ENCODE data around the gene TGFB1I1.

GRCh38 chr16:31438414-31438813 is 33.5 kb upstream of the TGFB1I1 start:
- TF ChIP-seq TCF7L2 (IDR thresholded peaks at IDR 0.05; ENCODE audit: low read depth, low read length) (no peak), CTCF (CRISPR knock-in tag; IDR thresholded peaks at IDR 0.05) (no peak), ZNF335 (CRISPR knock-in tag; IDR thresholded peaks at IDR 0.05) (no peak), PRDM10 (CRISPR knock-in tag; IDR thresholded peaks at IDR 0.05; ENCODE audit: low read depth) (no peak), ZNF558 (CRISPR knock-in tag; IDR thresholded peaks at IDR 0.05; ENCODE audit: borderline replicate concordance) (no peak), ZNF274 (CRISPR knock-in tag; IDR thresholded peaks at IDR 0.05) (no peak), POLR2A (IDR thresholded peaks at IDR 0.05; ENCODE audit: insufficient read depth in 1 of 2, low read depth in 2 of 2, low read length in 2 of 2) (no peak), ZFP41 (CRISPR knock-in tag; IDR thresholded peaks at IDR 0.05; ENCODE audit: borderline replicate concordance) (no peak), ZNF24 (IDR thresholded peaks at IDR 0.05) (no peak)
- TF ChIP-seq, protein P1, sequence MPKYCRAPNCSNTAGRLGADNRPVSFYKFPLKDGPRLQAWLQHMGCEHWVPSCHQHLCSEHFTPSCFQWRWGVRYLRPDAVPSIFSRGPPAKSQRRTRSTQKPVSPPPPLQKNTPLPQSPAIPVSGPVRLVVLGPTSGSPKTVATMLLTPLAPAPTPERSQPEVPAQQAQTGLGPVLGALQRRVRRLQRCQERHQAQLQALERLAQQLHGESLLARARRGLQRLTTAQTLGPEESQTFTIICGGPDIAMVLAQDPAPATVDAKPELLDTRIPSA (CRISPR knock-in tag; IDR thresholded peaks at IDR 0.05; ENCODE audit: borderline replicate concordance), result no peak
- TF ChIP-seq, protein P2, sequence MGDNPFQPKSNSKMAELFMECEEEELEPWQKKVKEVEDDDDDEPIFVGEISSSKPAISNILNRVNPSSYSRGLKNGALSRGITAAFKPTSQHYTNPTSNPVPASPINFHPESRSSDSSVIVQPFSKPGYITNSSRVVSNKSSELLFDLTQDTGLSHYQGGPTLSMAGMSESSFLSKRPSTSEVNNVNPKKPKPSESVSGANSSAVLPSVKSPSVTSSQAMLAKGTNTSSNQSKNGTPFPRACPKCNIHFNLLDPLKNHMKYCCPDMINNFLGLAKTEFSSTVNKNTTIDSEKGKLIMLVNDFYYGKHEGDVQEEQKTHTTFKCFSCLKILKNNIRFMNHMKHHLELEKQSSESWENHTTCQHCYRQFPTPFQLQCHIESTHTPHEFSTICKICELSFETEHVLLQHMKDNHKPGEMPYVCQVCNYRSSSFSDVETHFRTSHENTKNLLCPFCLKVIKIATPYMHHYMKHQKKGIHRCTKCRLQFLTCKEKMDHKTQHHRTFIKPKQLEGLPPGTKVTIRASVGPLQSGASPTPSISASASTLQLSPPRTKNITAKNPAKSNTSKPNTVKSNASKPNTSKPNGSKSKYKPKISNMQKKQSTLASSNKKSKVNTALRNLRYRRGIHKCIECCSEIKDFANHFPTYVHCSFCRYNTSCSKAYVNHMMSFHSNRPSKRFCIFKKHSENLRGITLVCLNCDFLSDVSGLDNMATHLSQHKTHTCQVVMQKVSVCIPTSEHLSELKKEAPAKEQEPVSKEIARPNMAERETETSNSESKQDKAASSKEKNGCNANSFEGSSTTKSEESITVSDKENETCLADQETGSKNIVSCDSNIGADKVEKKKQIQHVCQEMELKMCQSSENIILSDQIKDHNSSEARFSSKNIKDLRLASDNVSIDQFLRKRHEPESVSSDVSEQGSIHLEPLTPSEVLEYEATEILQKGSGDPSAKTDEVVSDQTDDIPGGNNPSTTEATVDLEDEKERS (CRISPR knock-in tag; IDR thresholded peaks at IDR 0.05), result no peak
